Measurements from ENCODE around the gene TEX10.

- no peak for TF ChIP-seq POLR2AphosphoS5 (IDR thresholded peaks at IDR 0.05)
- TF ChIP-seq CTCF (IDR thresholded peaks at IDR 0.05), result no peak
- no peak for TF ChIP-seq POLR2A (IDR thresholded peaks at IDR 0.05)
- no peak for TF ChIP-seq EP300 (IDR thresholded peaks at IDR 0.05)
Measured at GRCh38 chr9:100396769-100397168, 44.0 kb upstream of the TEX10 start.
